Gastroesophageal sphincter (tissue), 3 donors: Measurements from ENCODE around the gene DCDC2.

ENCODE experiments used
- CTCF ChIP-seq, 4 experiments: fragments of 200-600 bp in 2 of 4; fragments of 450-650 bp in 2 of 4; sonication (generic) in 1 of 4; IDR thresholded peaks; one replicate each; pipeline ENCODE4 v1.5.1; 2017 to 2019; ENCODE audit warnings: antibody characterized with exemption in 4 of 4, mild to moderate bottlenecking in 2 of 4, moderate library complexity in 2 of 4
- POLR2A ChIP-seq, 2 donors: fragments of 450-650 bp; IDR thresholded peaks; one replicate each; pipeline ENCODE4 v1.6.1; 2017; ENCODE audit warnings: antibody characterized with exemption in 2 of 2, mild to moderate bottlenecking in 2 of 2, moderate library complexity in 1 of 2
- POLR2AphosphoS5 ChIP-seq: sonication (generic); formaldehyde crosslinking; IDR thresholded peaks from one replicate; pipeline ENCODE4 v1.6.1; 2017; ENCODE audit warnings: antibody characterized with exemption

- TF ChIP-seq POLR2AphosphoS5 (no peak), POLR2A (IDR thresholded peaks at IDR 0.05) (no peak), CTCF (IDR thresholded peaks at IDR 0.05) (no peak)
Observed at GRCh38 chr6:24340998-24341938, 16.6 kb downstream of the DCDC2 start.
